Endometrial microvascular endothelial cells (primary cell): ENCODE data around the gene OR6C70. TPM values are rescaled to one million over a fixed set of nuclear protein-coding genes. Genes with fewer than 3 reads are reported as not detected.
"Not testable (repeated sequence)": the region's sequence is repeated elsewhere in the genome, so short reads cannot be mapped to it uniquely, and the experiment has no call there.

Experiments used
- in situ Hi-C: cut with HindIII; loops from 2 replicates; pipeline ENCODE4 v1.10.0; 2017; ENCODE audit warnings: low sequenced_read_pairs, low pct_unique_long_range_greater_than_20kb; ENCODE audit errors: inconsistent ontology term
- total RNA-seq: library from RNA; depleted of rRNA; stranded (reverse); fragments of >200 nt; gene quantifications from one replicate; pipeline ENCODE4 v1.2.3, GENCODE V29; 2015; ENCODE audit errors: inconsistent ontology term

Gene OR6C70
- total RNA-seq: not detected

- in situ Hi-C loops: no loop called here
These were observed at the start of gene OR6C70 for GRCh38 chr12:55470088-55470829. TSS of gene OR6C70 (minus strand) at chr12:55470138. CDS start at chr12:55470138, 0 bp downstream.

GRCh38 chr12:55516391-55516790, 46.5 kb upstream of the OR6C70 start:
- in situ Hi-C loops: no loop called here

GRCh38 chr12:55515696-55516095, 45.8 kb upstream of the OR6C70 start:
- in situ Hi-C loops: no loop called here

GRCh38 chr12:55501601-55502000, 31.7 kb upstream of the OR6C70 start:
- in situ Hi-C loops: no loop called here

GRCh38 chr12:55499810-55500252, 29.9 kb upstream of the OR6C70 start:
- in situ Hi-C loops: no loop called here

GRCh38 chr12:55499231-55499630, 29.3 kb upstream of the OR6C70 start:
- in situ Hi-C loops: no loop called here

GRCh38 chr12:55495490-55495889, 25.6 kb upstream of the OR6C70 start:
- in situ Hi-C loops: no loop called here

GRCh38 chr12:55492078-55492477, 22.1 kb upstream of the OR6C70 start, which contains the start of gene OR6C68:
TSS of gene OR6C68 (plus strand) at chr12:55492378. CDS start at chr12:55492378, 0 bp downstream.
- in situ Hi-C loops: no loop called here

- in situ Hi-C loops: not testable (repeated sequence)
These were observed 14.3 kb upstream of the OR6C70 start for GRCh38 chr12:55484284-55484683.

- in situ Hi-C loops: not testable (repeated sequence)
These were observed 9.2 kb upstream of the OR6C70 start for GRCh38 chr12:55479136-55479535.

GRCh38 chr12:55472264-55472663, 2.3 kb upstream of the OR6C70 start:
- in situ Hi-C loops: no loop called here

GRCh38 chr12:55469291-55469690, 647 bp downstream of the OR6C70 start:
- in situ Hi-C loops: no loop called here

GRCh38 chr12:55467836-55468235, 2.1 kb downstream of the OR6C70 start:
- in situ Hi-C loops: no loop called here

GRCh38 chr12:55464926-55465325, 5.0 kb downstream of the OR6C70 start:
- in situ Hi-C loops: not testable (repeated sequence)

GRCh38 chr12:55448825-55449224, 21.1 kb downstream of the OR6C70 start:
- in situ Hi-C loops: no loop called here

- in situ Hi-C loops: no loop called here
These were observed 23.6 kb downstream of the OR6C70 start for GRCh38 chr12:55446326-55446725.

GRCh38 chr12:55445357-55445756, 24.6 kb downstream of the OR6C70 start:
- in situ Hi-C loops: no loop called here

GRCh38 chr12:55443776-55444175, 26.2 kb downstream of the OR6C70 start, which contains the start of gene OR6C2:
TSS of gene OR6C2 (plus strand) at chr12:55444076. CDS start at chr12:55452214, 8,138 bp downstream.
- in situ Hi-C loops: no loop called here

- in situ Hi-C loops: not testable (repeated sequence)
These were observed 28.7 kb downstream of the OR6C70 start for GRCh38 chr12:55441233-55441632.
